Gastroesophageal sphincter (tissue), 4 donors: ENCODE measurements around the gene PDE4B. TPM values are rescaled to one million over a fixed set of nuclear protein-coding genes. Genes with fewer than 3 reads are reported as not detected.

Source experiments
- ATAC-seq: fragments of 150-250 bp; one replicate; pipeline ENCODE4 v1.9.1; 2016; ENCODE audit warnings: mild to moderate bottlenecking, moderate library complexity
- H3K27ac ChIP-seq, 4 donors: fragments of 200-600 bp; sonication (generic) in 3 of 4; 1 replicate in 3 of 4; 2 replicates in 1 of 4; pipeline ENCODE4 v1.5.1; 2016 to 2019
- H3K27me3 ChIP-seq: fragments of 200-600 bp; sonication (generic); one replicate; pipeline ENCODE4 v1.5.1; 2019
- H3K36me3 ChIP-seq, 2 donors: fragments of 200-600 bp; sonication (generic); one replicate each; pipeline ENCODE4 v1.5.1; 2019; ENCODE audit warnings: control low read depth in 1 of 2
- H3K4me1 ChIP-seq, 3 donors: fragments of 200-600 bp; sonication (generic); 1 replicate in 2 of 3; 2 replicates in 1 of 3; pipeline ENCODE4 v1.5.1; 2016 to 2019; ENCODE audit warnings: control low read depth in 2 of 3
- H3K4me3 ChIP-seq, 2 donors: fragments of 200-600 bp; sonication (generic); one replicate each; pipeline ENCODE4 v1.5.1; 2019; ENCODE audit warnings: mild to moderate bottlenecking in 1 of 2, moderate library complexity in 1 of 2
- H3K9me3 ChIP-seq, 3 donors: fragments of 200-600 bp; sonication (generic); one replicate each; pipeline ENCODE4 v1.5.1; 2017 to 2019; ENCODE audit warnings: control low read depth in 2 of 3
- CTCF ChIP-seq, 4 experiments: fragments of 200-600 bp in 2 of 4; fragments of 450-650 bp in 2 of 4; sonication (generic) in 1 of 4; IDR thresholded peaks; one replicate each; pipeline ENCODE4 v1.5.1; 2017 to 2019; ENCODE audit warnings: antibody characterized with exemption in 4 of 4, mild to moderate bottlenecking in 2 of 4, moderate library complexity in 2 of 4
- EP300 ChIP-seq: sonication (generic); formaldehyde crosslinking; IDR thresholded peaks from one replicate; pipeline ENCODE4 v1.6.1; 2017; ENCODE audit warnings: antibody characterized with exemption, mild to moderate bottlenecking
- POLR2A ChIP-seq, 2 donors: fragments of 450-650 bp; IDR thresholded peaks; one replicate each; pipeline ENCODE4 v1.6.1; 2017; ENCODE audit warnings: antibody characterized with exemption in 2 of 2, mild to moderate bottlenecking in 2 of 2, moderate library complexity in 1 of 2
- POLR2AphosphoS5 ChIP-seq: sonication (generic); formaldehyde crosslinking; IDR thresholded peaks from one replicate; pipeline ENCODE4 v1.6.1; 2017; ENCODE audit warnings: antibody characterized with exemption
- WGBS, 2 donors: methylation state at CpG; one replicate each; pipeline ENCODE4 v1.1.5; 2018; ENCODE audit warnings: low coverage in 1 of 2; 5-methylcytosine and 5-hydroxymethylcytosine counted together
- total RNA-seq, 4 donors: library from RNA; depleted of rRNA; stranded (reverse); fragments of >200 nt; gene quantifications; one replicate each; pipeline ENCODE4 v1.1.0, GENCODE V29; 2016

The PDE4B gene
- total RNA-seq, 4 donors from 2014 or later = 5.9 to 16.2 (median 8.8) TPM

- no peaks in the 10 kb centered on the region for H3K36me3 ChIP-seq
- H3K4me1 ChIP-seq = no peaks in the 10 kb centered on the region
- WGBS, 2 donors = 50 to 53% methylated on average over 4 to 5 of the region's 5 CpGs
Observed at GRCh38 chr1:66140072-66140471, 347.4 kb downstream of the PDE4B start.

GRCh38 chr1:66143651-66144050 is 351.0 kb downstream of the PDE4B start:
- ATAC-seq = no peak
- H3K4me1 ChIP-seq = no peaks in the 10 kb centered on the region
- no peak overlapping the region for H3K27ac ChIP-seq
- TF ChIP-seq EP300 (no peak), POLR2AphosphoS5 (no peak), CTCF (IDR thresholded peaks at IDR 0.05) (no peak), POLR2A (IDR thresholded peaks at IDR 0.05) (no peak)
- 50 to 67% methylated on average over 2 of the region's 2 CpGs for WGBS, 2 donors
- no peak overlapping the region for H3K4me3 ChIP-seq
- H3K27me3 ChIP-seq = no peaks in the 10 kb centered on the region
- H3K9me3 ChIP-seq = no peaks in the 10 kb centered on the region
- H3K36me3 ChIP-seq = no peaks in the 10 kb centered on the region

More at GRCh38 chr1:66140072-66140471, 347.4 kb downstream of the PDE4B start:
- ATAC-seq = no peak
- H3K4me3 ChIP-seq = no peak overlapping the region
- no peak overlapping the region for H3K27ac ChIP-seq
- H3K27me3 ChIP-seq = no peaks in the 10 kb centered on the region
- TF ChIP-seq CTCF (IDR thresholded peaks at IDR 0.05) = no peak
- TF ChIP-seq EP300 = no peak
- TF ChIP-seq POLR2A (IDR thresholded peaks at IDR 0.05) = no peak
- no peak for TF ChIP-seq POLR2AphosphoS5
- H3K9me3 ChIP-seq = no peaks in the 10 kb centered on the region

- TF ChIP-seq EP300 = no peak
- 90 to 92% methylated on average over 2 to 4 of the region's 4 CpGs for WGBS, 2 donors
Observed at GRCh38 chr1:66147226-66147835, 354.6 kb downstream of the PDE4B start.

GRCh38 chr1:66152034-66152433 is 359.3 kb downstream of the PDE4B start:
- Histone ChIP-seq H3K27me3 (no peaks in the 10 kb centered on the region), H3K9me3 (no peaks in the 10 kb centered on the region), H3K4me3 (no peak overlapping the region), H3K36me3 (no peaks in the 10 kb centered on the region), H3K4me1 (no peaks in the 10 kb centered on the region), H3K27ac (no peak overlapping the region)
- ATAC-seq = no peak
- no peak for TF ChIP-seq EP300
- no peak for TF ChIP-seq CTCF (IDR thresholded peaks at IDR 0.05)
- no peak for TF ChIP-seq POLR2AphosphoS5
- no peak for TF ChIP-seq POLR2A (IDR thresholded peaks at IDR 0.05)

More at GRCh38 chr1:66147226-66147835, 354.6 kb downstream of the PDE4B start:
- Histone ChIP-seq H3K9me3 (no peaks in the 10 kb centered on the region), H3K4me1 (no peaks in the 10 kb centered on the region), H3K27me3 (no peaks in the 10 kb centered on the region), H3K36me3 (no peaks in the 10 kb centered on the region), H3K27ac (no peak overlapping the region), H3K4me3 (no peak overlapping the region)
- ATAC-seq = no peak

GRCh38 chr1:66154394-66154793 is 361.7 kb downstream of the PDE4B start:
- no peak overlapping the region for H3K27ac ChIP-seq
- H3K4me3 ChIP-seq = no peak overlapping the region
- no peaks in the 10 kb centered on the region for H3K9me3 ChIP-seq
- no peaks in the 10 kb centered on the region for H3K4me1 ChIP-seq
- H3K27me3 ChIP-seq = no peaks in the 10 kb centered on the region
- TF ChIP-seq POLR2A (IDR thresholded peaks at IDR 0.05) (no peak), EP300 (no peak), CTCF (IDR thresholded peaks at IDR 0.05) (no peak)
- WGBS, 2 donors = 76 to 85% methylated on average over 3 of the region's 3 CpGs
- no peak for ATAC-seq
- H3K36me3 ChIP-seq = no peaks in the 10 kb centered on the region
